DOHH2 (cell line): ENCODE measurements around the gene CALHM1.

Source experiments
- EZH2phosphoT487 ChIP-seq: fragments of 200-600 bp; sonication (generic); IDR thresholded peaks from 2 replicates; pipeline ENCODE4 v1.6.1; 2017; ENCODE audit warnings: borderline replicate concordance, mild to moderate bottlenecking, antibody characterized with exemption, low read length, moderate library complexity, mixed read lengths
- TF ChIP-seq, protein P1 (sequence below): fragments of 200-600 bp; sonication (generic); IDR thresholded peaks from one replicate; pipeline ENCODE4 v1.5.1; 2014; ENCODE audit warnings: antibody characterized with exemption, mild to moderate bottlenecking, low read depth, low read length; ENCODE audit not compliant: poor library complexity, severe bottlenecking

DNA sequence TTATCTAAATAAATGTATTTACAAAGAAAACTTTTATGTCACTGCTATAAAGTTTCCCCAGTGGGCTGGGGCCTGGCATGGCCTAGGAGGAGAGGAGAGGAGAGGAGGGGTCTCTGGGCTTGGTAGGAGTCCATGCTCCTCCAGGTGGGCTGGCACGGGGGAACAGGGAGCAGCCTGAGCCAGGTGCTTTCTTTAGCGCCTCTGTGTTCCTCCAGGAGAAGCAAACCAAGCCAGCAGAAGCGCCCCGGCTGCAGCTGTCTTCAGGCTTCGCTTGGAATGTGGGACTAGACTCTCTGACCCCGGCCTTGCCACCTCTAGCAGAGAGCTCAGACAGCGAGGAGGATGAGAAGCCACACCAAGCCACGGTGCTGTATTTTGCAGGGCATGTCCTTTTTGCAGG, 17.1 kb downstream of the CALHM1 start:
- TF ChIP-seq, protein P1, sequence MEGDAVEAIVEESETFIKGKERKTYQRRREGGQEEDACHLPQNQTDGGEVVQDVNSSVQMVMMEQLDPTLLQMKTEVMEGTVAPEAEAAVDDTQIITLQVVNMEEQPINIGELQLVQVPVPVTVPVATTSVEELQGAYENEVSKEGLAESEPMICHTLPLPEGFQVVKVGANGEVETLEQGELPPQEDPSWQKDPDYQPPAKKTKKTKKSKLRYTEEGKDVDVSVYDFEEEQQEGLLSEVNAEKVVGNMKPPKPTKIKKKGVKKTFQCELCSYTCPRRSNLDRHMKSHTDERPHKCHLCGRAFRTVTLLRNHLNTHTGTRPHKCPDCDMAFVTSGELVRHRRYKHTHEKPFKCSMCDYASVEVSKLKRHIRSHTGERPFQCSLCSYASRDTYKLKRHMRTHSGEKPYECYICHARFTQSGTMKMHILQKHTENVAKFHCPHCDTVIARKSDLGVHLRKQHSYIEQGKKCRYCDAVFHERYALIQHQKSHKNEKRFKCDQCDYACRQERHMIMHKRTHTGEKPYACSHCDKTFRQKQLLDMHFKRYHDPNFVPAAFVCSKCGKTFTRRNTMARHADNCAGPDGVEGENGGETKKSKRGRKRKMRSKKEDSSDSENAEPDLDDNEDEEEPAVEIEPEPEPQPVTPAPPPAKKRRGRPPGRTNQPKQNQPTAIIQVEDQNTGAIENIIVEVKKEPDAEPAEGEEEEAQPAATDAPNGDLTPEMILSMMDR, result no peak
- TF ChIP-seq EZH2phosphoT487, result no peak
